Nephron progenitor cell (in vitro differentiated cells): ENCODE results near the gene CDC37.
A peak's percentile ranks its signal among the peaks of the same experiment; 100 is the strongest.

Source experiments
- DNase-seq: peaks from one replicate; pipeline ENCODE4 v3.0.0; 2021
- H3K27ac Mint-ChIP-seq: 2 replicates; pipeline ENCODE4 v1.8.0; 2021; ENCODE audit warnings: mild to moderate bottlenecking, moderate library complexity, mixed read lengths
- H3K27me3 Mint-ChIP-seq: 2 replicates; pipeline ENCODE4 v1.8.0; 2021; ENCODE audit warnings: mild to moderate bottlenecking, low read depth, mixed read lengths; ENCODE audit not compliant: poor library complexity
- H3K36me3 Mint-ChIP-seq: 2 replicates; pipeline ENCODE4 v1.8.0; 2021; ENCODE audit warnings: low read depth, mixed read lengths
- H3K4me1 Mint-ChIP-seq: 2 replicates; pipeline ENCODE4 v1.8.0; 2021; ENCODE audit warnings: mixed read lengths
- H3K4me3 Mint-ChIP-seq: 2 replicates; pipeline ENCODE4 v1.8.0; 2021; ENCODE audit warnings: mild to moderate bottlenecking, moderate library complexity, mixed read lengths
- H3K9me3 Mint-ChIP-seq: 2 replicates; pipeline ENCODE4 v1.8.0; 2021; ENCODE audit warnings: mild to moderate bottlenecking, moderate library complexity, mixed read lengths
- TF ChIP-seq, protein P1 (sequence below): fragments of 200-600 bp; sonication (generic); IDR thresholded peaks from 2 replicates; pipeline ENCODE4 v1.5.0; 2021; ENCODE audit warnings: antibody characterized with exemption

CDC37 gene

DNA sequence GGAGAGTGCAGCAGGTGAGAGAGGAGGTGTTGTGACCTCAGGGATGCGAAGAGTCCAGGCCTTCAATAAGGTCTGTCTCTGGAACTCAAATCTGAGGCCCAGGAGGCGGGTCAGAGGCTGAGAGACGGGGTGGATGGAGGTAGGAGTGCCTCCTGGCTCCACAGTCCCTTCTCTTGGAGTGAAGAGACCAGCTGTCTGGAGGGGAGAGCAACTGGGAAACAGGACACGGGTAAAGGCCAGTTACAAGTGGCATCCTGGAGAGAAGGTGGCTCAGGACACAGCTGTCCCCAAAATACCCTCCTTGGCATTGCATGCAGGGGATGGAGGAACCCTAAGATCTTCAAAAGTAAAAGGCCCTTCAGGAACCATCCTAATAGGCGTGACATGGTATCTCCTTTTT, 36.2 kb upstream of the CDC37 start:
- Mint-ChIP-seq H3K36me3 (no peaks in the 10 kb centered on the region), H3K27ac (no peak overlapping the region), H3K9me3 (no peaks in the 10 kb centered on the region), H3K27me3 (peaks cover 31% of the 10 kb centered on the region), H3K4me1 (peaks cover 4% of the 10 kb centered on the region), H3K4me3 (no peak overlapping the region)
- DNase-seq = no peak
- TF ChIP-seq, protein P1, sequence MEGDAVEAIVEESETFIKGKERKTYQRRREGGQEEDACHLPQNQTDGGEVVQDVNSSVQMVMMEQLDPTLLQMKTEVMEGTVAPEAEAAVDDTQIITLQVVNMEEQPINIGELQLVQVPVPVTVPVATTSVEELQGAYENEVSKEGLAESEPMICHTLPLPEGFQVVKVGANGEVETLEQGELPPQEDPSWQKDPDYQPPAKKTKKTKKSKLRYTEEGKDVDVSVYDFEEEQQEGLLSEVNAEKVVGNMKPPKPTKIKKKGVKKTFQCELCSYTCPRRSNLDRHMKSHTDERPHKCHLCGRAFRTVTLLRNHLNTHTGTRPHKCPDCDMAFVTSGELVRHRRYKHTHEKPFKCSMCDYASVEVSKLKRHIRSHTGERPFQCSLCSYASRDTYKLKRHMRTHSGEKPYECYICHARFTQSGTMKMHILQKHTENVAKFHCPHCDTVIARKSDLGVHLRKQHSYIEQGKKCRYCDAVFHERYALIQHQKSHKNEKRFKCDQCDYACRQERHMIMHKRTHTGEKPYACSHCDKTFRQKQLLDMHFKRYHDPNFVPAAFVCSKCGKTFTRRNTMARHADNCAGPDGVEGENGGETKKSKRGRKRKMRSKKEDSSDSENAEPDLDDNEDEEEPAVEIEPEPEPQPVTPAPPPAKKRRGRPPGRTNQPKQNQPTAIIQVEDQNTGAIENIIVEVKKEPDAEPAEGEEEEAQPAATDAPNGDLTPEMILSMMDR = no peak

DNA sequence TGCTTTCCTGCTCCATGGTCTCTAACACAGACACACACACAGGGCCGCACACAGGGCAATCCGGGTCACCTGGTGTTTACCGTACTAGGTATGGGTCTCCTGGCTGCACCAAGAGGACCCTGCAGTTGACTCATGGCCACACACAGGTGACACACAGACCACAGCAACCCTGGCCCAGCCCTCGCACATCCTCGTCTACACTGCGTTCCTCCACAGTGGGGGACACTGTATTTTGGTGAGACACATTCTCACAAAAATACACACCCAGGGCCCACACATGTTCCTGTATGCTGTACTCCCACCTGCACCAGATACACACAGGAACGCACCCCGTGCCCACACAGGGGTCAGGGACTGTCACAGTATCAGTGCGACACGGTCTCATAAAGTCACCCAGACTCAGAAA, 29.8 kb upstream of the CDC37 start:
- H3K27me3 Mint-ChIP-seq = peaks cover 65% of the 10 kb centered on the region
- H3K4me3 Mint-ChIP-seq = peak overlapping the region; percentile 68
- H3K4me1 Mint-ChIP-seq = peaks cover 16% of the 10 kb centered on the region
- H3K9me3 Mint-ChIP-seq = peaks cover 3% of the 10 kb centered on the region
- TF ChIP-seq, protein P1 = no peak
- no peak for DNase-seq
- no peak overlapping the region for H3K27ac Mint-ChIP-seq
- H3K36me3 Mint-ChIP-seq = no peaks in the 10 kb centered on the region

DNA sequence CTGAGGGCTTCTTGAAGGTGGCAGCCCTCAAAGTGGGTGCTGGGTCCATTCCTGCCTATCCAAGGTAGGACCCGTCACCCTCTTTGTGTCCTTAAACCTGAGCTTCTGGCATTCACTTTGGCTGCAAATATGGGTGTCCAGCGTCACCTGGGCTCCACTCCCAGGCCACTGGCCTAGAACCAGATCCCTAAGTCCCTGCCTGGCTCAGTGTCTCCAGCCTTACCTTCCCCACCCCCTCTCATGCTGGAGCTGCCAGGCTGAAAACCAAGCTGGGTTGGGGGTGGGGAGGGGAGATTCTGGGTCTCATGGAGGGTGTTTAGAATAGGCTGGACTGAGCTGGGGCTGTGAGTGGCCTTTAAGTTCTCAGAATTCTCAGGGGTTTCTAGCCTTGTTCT, 29.4 kb upstream of the CDC37 start:
- TF ChIP-seq, protein P1 = no peak
- Mint-ChIP-seq H3K9me3 (peaks cover 3% of the 10 kb centered on the region), H3K27me3 (peaks cover 68% of the 10 kb centered on the region), H3K4me1 (peaks cover 16% of the 10 kb centered on the region), H3K4me3 (peak overlapping the region; percentile 68), H3K36me3 (no peaks in the 10 kb centered on the region), H3K27ac (no peak overlapping the region)
- no peak for DNase-seq

DNA sequence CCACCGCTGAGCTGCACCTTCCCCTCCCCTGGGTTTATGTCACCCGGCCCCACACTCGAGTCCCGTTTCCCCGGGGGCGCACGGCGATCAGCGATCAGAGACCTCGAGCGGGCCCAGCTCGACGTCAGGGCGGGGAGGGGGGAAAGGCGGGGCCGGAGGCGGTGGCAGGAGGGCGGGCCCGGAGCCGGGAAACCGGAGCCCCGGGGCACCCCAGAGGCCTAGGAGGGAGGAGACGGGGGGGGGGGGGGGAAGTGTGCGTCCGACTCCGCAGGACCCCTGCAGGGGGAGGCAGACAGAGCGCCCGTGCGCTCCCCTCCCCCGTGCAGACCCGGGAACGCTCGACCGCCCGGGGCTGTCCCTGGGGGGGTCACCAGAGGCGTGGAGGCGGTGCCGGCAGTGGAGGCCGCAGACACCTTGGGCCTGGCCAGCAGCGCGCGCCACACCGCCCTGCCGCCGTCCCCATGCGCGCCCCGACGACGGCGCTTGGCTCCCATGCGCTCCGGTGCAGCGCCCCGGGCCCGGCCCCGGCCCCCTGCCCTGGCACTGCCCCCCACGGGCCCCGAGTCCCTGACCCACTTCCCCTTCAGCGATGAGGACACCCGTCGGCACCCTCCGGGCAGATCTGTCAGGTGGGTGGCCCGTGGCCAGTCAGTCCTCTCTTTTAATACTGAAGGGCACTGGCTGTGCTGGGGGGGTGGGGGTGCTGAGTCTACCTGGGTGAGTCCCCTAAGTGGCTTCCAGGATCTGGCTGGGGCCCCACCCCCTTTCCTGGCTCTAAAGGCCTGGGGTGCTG, 28.8 kb upstream of the CDC37 start:
- no peak overlapping the region for H3K27ac Mint-ChIP-seq

DNA sequence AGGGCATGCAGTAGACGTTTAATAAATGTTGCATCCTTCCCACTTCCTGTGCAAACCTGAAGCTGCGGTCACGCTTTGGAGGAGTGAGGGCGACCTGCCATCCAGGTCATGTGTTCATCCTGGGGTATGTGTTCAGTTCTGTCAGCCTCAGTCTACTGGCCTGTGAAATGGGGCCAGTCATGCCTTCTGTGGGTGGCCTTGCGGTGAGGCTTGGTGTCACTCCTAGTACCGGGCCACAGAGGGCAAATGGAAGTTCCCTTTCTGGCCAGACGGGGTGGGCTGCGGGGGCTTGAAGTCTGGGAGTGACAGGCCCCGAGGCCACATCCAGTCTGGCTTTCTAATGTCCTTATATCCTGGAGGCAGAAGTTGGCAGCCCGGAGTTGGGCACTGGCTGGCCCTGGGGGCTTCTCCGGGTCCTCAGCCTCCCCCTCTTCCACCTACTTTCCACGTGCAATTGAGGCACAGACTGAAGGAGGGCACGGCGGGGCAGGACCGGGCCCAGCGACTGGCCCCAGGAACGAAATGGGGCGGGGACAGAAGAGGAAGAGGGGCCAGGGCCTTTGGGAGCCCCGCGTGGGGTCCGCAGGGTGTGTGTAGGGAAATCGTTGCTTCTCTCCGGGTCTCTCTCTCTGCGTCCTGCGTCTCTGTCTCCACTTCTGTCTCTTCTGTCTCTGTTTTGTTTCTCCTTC, 28.1 kb upstream of the CDC37 start:
- H3K27ac Mint-ChIP-seq = no peak overlapping the region
- peaks cover 16% of the 10 kb centered on the region for H3K4me1 Mint-ChIP-seq
- no peaks in the 10 kb centered on the region for H3K36me3 Mint-ChIP-seq
- peak overlapping the region; percentile 68 for H3K4me3 Mint-ChIP-seq
- DNase-seq = no peak
- H3K9me3 Mint-ChIP-seq = peaks cover 3% of the 10 kb centered on the region
- TF ChIP-seq, protein P1 = no peak
- H3K27me3 Mint-ChIP-seq = peaks cover 74% of the 10 kb centered on the region

More for the DNA sequence above, 28.8 kb upstream of the CDC37 start:
- H3K4me1 Mint-ChIP-seq = peaks cover 16% of the 10 kb centered on the region
- H3K9me3 Mint-ChIP-seq = peaks cover 3% of the 10 kb centered on the region
- DNase-seq = peak; percentile 69
- no peaks in the 10 kb centered on the region for H3K36me3 Mint-ChIP-seq
- H3K4me3 Mint-ChIP-seq = peak overlapping the region; percentile 64
- peaks cover 68% of the 10 kb centered on the region for H3K27me3 Mint-ChIP-seq
- TF ChIP-seq, protein P1 = no peak
